ENCODE data around the gene ICE2. TPM values are rescaled to one million over a fixed set of nuclear protein-coding genes. Genes with fewer than 3 reads are reported as not detected.

ICE2 gene
- total and polyA plus RNA-seq, 4 donors = 10.0 to 67.5 (median 23.6) TPM

DNA sequence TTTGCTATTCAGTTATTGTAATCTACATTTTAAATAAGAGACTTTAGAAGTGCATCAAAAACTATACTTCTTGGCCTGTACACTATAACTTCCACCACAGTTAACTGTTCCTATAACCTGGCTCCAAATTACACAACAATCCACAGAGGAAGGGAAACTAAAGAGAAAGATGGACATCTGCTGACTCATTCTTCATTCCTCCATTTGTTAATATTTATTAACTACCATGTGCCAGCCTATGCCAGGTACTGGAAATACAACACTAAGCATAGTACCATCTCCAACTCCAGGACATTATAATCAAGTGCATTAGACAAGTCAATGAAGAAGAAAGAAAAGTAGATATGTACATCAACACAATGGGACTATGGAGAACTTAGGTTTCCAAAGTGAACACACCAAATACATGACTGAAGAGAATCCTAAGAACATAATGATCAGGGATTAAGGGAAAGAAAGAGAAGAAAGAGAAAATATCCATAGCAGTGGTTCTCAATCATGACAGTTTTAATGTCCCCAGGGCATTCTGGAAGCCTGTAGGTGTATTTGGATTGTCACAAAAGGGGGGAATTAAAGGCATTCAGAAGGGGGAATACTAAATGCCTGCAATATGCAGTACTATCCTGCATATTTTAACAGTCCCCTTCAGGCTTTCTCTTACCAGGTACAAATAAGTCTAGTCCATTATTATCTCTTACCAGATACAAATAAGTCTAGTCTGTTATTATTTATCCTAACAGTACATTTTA is 8.9 kb downstream of the ICE2 start:
- ATAC-seq (ENCODE audit: insufficient read depth, low FRiP score) = no peak
- H3K27me3 ChIP-seq (ENCODE audit: control insufficient read depth in 3 of 3, insufficient read depth in 3 of 3, low read length in 2 of 3) = no peaks in the 10 kb centered on the region
- H3K9ac ChIP-seq (ENCODE audit: insufficient read depth in 1 of 2, low read length in 2 of 2) = no peak overlapping the region
- H3K27ac ChIP-seq (ENCODE audit: low read depth in 1 of 2, low read length in 1 of 2) = no peak overlapping the region
- no peaks in the 10 kb centered on the region for H3K9me3 ChIP-seq (ENCODE audit: control insufficient read depth in 4 of 4, insufficient read depth in 3 of 4, low read length in 3 of 4)
- peaks cover 11 to 37% (median 18%) of the 10 kb centered on the region in 4 donors for H3K36me3 ChIP-seq (ENCODE audit: control insufficient read depth in 4 of 4, insufficient read depth in 4 of 4, low read length in 4 of 4)
- no peak overlapping the region for H3K4me3 ChIP-seq
- no peak for DNase-seq
- TF ChIP-seq, protein P1, sequence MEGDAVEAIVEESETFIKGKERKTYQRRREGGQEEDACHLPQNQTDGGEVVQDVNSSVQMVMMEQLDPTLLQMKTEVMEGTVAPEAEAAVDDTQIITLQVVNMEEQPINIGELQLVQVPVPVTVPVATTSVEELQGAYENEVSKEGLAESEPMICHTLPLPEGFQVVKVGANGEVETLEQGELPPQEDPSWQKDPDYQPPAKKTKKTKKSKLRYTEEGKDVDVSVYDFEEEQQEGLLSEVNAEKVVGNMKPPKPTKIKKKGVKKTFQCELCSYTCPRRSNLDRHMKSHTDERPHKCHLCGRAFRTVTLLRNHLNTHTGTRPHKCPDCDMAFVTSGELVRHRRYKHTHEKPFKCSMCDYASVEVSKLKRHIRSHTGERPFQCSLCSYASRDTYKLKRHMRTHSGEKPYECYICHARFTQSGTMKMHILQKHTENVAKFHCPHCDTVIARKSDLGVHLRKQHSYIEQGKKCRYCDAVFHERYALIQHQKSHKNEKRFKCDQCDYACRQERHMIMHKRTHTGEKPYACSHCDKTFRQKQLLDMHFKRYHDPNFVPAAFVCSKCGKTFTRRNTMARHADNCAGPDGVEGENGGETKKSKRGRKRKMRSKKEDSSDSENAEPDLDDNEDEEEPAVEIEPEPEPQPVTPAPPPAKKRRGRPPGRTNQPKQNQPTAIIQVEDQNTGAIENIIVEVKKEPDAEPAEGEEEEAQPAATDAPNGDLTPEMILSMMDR (IDR thresholded peaks at IDR 0.05; ENCODE audit: control extremely low read depth, extremely low read depth) = no peak
- H3K4me1 ChIP-seq (ENCODE audit: control insufficient read depth in 5 of 5, insufficient read depth in 5 of 5, low read length in 5 of 5) = no peaks in the 10 kb centered on the region

- Histone ChIP-seq H3K27me3 (ENCODE audit: control insufficient read depth in 3 of 3, insufficient read depth in 3 of 3, low read length in 2 of 3) (no peaks in the 10 kb centered on the region), H3K9me3 (ENCODE audit: control insufficient read depth in 4 of 4, insufficient read depth in 3 of 4, low read length in 3 of 4) (no peaks in the 10 kb centered on the region), H3K4me1 (ENCODE audit: control insufficient read depth in 5 of 5, insufficient read depth in 5 of 5, low read length in 5 of 5) (no peaks in the 10 kb centered on the region), H3K36me3 (ENCODE audit: control insufficient read depth in 4 of 4, insufficient read depth in 4 of 4, low read length in 4 of 4) (peaks cover 7 to 30% (median 18%) of the 10 kb centered on the region in 4 donors), H3K9ac (ENCODE audit: insufficient read depth in 1 of 2, low read length in 2 of 2) (no peak overlapping the region), H3K4me3 (no peak overlapping the region), H3K27ac (ENCODE audit: low read depth in 1 of 2, low read length in 1 of 2) (no peak overlapping the region)
- no peak for DNase-seq
- WGBS, 2 donors = 81 to 88% methylated on average over 7 of the region's 7 CpGs
- no peak for ATAC-seq (ENCODE audit: insufficient read depth, low FRiP score)
- TF ChIP-seq, protein P1 (IDR thresholded peaks at IDR 0.05; ENCODE audit: control extremely low read depth, extremely low read depth) = no peak
These were observed 13.9 kb downstream of the ICE2 start for GRCh38 chr15:60464836-60465630.

- H3K9ac ChIP-seq (ENCODE audit: insufficient read depth in 1 of 2, low read length in 2 of 2) = no peak overlapping the region
- H3K27ac ChIP-seq (ENCODE audit: low read depth in 1 of 2, low read length in 1 of 2) = no peak overlapping the region
- no peaks in the 10 kb centered on the region for H3K4me1 ChIP-seq (ENCODE audit: control insufficient read depth in 5 of 5, insufficient read depth in 5 of 5, low read length in 5 of 5)
- no peaks in the 10 kb centered on the region for H3K27me3 ChIP-seq (ENCODE audit: control insufficient read depth in 3 of 3, insufficient read depth in 3 of 3, low read length in 2 of 3)
- TF ChIP-seq, protein P1 (IDR thresholded peaks at IDR 0.05; ENCODE audit: control extremely low read depth, extremely low read depth) = no peak
- DNase-seq = no peak
- H3K4me3 ChIP-seq = no peak overlapping the region
- no peaks in the 10 kb centered on the region for H3K9me3 ChIP-seq (ENCODE audit: control insufficient read depth in 4 of 4, insufficient read depth in 3 of 4, low read length in 3 of 4)
- ATAC-seq (ENCODE audit: insufficient read depth, low FRiP score) = no peak
- peaks cover 3 to 20% (median 11%) of the 10 kb centered on the region in 4 donors for H3K36me3 ChIP-seq (ENCODE audit: control insufficient read depth in 4 of 4, insufficient read depth in 4 of 4, low read length in 4 of 4)
These were observed 16.9 kb downstream of the ICE2 start for GRCh38 chr15:60462027-60462426.

All from lung (tissue), 12 donors.